PC-3 (cell line): ENCODE data around the gene C1QTNF2. TPM values are rescaled to one million over a fixed set of nuclear protein-coding genes. Genes with fewer than 3 reads are reported as not detected.

ENCODE experiments used
- ATAC-seq: fragments of 200-7000 bp; cut with Tn5 transposase; 2 replicates; pipeline ENCODE4 v1.9.1; 2020; ENCODE audit warnings: mild to moderate bottlenecking, moderate library complexity
- BruUV-seq: library from RNA; stranded (reverse); fragments of 400-500 nt; replicated peaks from 2 replicates; lab custom pipeline; 2021; lab: Mats Ljungman, UMichigan
- CTCF ChIA-PET: fragments of 300-600 bp; sonication (Branson Sonifier 250); formaldehyde crosslinking; loops from one replicate; lab custom pipeline; 2022; ENCODE audit warnings: antibody characterized with exemption; lab: Charles Lee
- POLR2A ChIA-PET: fragments of 300-600 bp; sonication (Branson Sonifier 250); formaldehyde crosslinking; loops from one replicate; lab custom pipeline; 2022; ENCODE audit warnings: antibody characterized with exemption; ENCODE audit not compliant: unreplicated experiment; lab: Charles Lee
- DNase-seq: peaks from one replicate; pipeline ENCODE4 v3.0.0-alpha.2; 2015
- H2AFZ ChIP-seq: fragments of 300-600 bp; sonication (generic); 2 replicates; pipeline ENCODE4 v1.6.0; 2016; ENCODE audit warnings: antibody characterized with exemption, low read length
- H3F3A ChIP-seq: fragments of 300-600 bp; sonication (generic); one replicate; pipeline ENCODE4 v1.6.0; 2017; ENCODE audit warnings: antibody characterized with exemption, low read length, control low read depth, mild to moderate bottlenecking; ENCODE audit not compliant: unreplicated experiment
- H3K27ac ChIP-seq: fragments of 300-600 bp; sonication (generic); 2 replicates; pipeline ENCODE4 v1.5.1; 2016; ENCODE audit warnings: mild to moderate bottlenecking, low read length
- H3K27me3 ChIP-seq: fragments of 300-600 bp; sonication (generic); 2 replicates; pipeline ENCODE4 v1.6.1; 2016; ENCODE audit warnings: low read length, mixed read lengths
- H3K36me3 ChIP-seq: fragments of 300-600 bp; sonication (generic); 2 replicates; pipeline ENCODE4 v1.6.1; 2016; ENCODE audit warnings: low read depth, mixed run types, low read length, mixed read lengths
- H3K4me1 ChIP-seq: fragments of 300-600 bp; sonication (generic); 2 replicates; pipeline ENCODE4 v1.5.1; 2016; ENCODE audit warnings: low read length; ENCODE audit not compliant: insufficient read depth
- H3K4me2 ChIP-seq: fragments of 300-600 bp; sonication (generic); 2 replicates; pipeline ENCODE4 v1.6.0; 2016; ENCODE audit warnings: low read length
- H3K4me3 ChIP-seq: fragments of 300-600 bp; sonication (generic); 2 replicates; pipeline ENCODE4 v1.5.1; 2016; ENCODE audit warnings: mild to moderate bottlenecking, low read length, mixed read lengths
- H3K79me2 ChIP-seq: fragments of 300-600 bp; sonication (generic); 2 replicates; pipeline ENCODE4 v1.6.1; 2017; ENCODE audit warnings: low read length, mixed read lengths
- H3K9ac ChIP-seq: fragments of 300-600 bp; sonication (generic); 2 replicates; pipeline ENCODE4 v1.6.0; 2016; ENCODE audit warnings: mild to moderate bottlenecking, low read length
- H3K9me2 ChIP-seq: fragments of 300-600 bp; sonication (generic); replicated peaks from 2 replicates; pipeline ENCODE4 v1.6.1; 2016; ENCODE audit warnings: mixed run types, low read length, mixed read lengths
- H3K9me3 ChIP-seq: fragments of 300-600 bp; sonication (generic); 2 replicates; pipeline ENCODE4 v1.6.1; 2016; ENCODE audit warnings: low read length, mixed read lengths
- H4K20me1 ChIP-seq: fragments of 300-600 bp; sonication (generic); 2 replicates; pipeline ENCODE4 v1.6.1; 2016; ENCODE audit warnings: low read length, mixed read lengths
- CTCF ChIP-seq: fragments of 300-600 bp; sonication (generic); conservative IDR thresholded peaks from 2 replicates; pipeline ENCODE4 v1.5.1; 2017; ENCODE audit warnings: antibody characterized with exemption, low read depth, mild to moderate bottlenecking, low read length
- EZH2 ChIP-seq: fragments of 300-600 bp; sonication (generic); IDR thresholded peaks from one replicate; pipeline ENCODE4 v1.6.1; 2017; ENCODE audit warnings: antibody characterized with exemption, mild to moderate bottlenecking, low read length; ENCODE audit not compliant: unreplicated experiment
- EZH2phosphoT487 ChIP-seq: fragments of 300-600 bp; sonication (generic); IDR thresholded peaks from 2 replicates; pipeline ENCODE4 v1.6.1; 2018; ENCODE audit warnings: mild to moderate bottlenecking, antibody characterized with exemption, low read length, borderline replicate concordance
- intact Hi-C: fragments of 100-400 bp; cut with micrococcal nuclease; formaldehyde crosslinking; loops from 2 replicates; pipeline ENCODE4 v1.9.0; 2023
- total RNA-seq: library from RNA; depleted of rRNA; stranded (reverse); fragments of >200 nt; gene quantifications from 2 replicates; pipeline ENCODE4 v1.2.3, GENCODE V29; 2014

C1QTNF2 gene
- total RNA-seq, 1 experiment from 2014 or later: 0.04 TPM

GRCh38 chr5:160317434-160317833, 53.0 kb downstream of the C1QTNF2 start:
- no peaks in the 10 kb centered on the region for H4K20me1 ChIP-seq
- DNase-seq (no peak), ATAC-seq (no peak)
- no peaks in the 10 kb centered on the region for H3K79me2 ChIP-seq
- H3K27me3 ChIP-seq: no peaks in the 10 kb centered on the region
- no TSS peak for BruUV-seq
- H3K4me3 ChIP-seq: no peak overlapping the region
- H3K4me1 ChIP-seq: peaks cover 39% of the 10 kb centered on the region
- peak overlapping the region; percentile 84 for H3K27ac ChIP-seq
- H3K4me2 ChIP-seq: 0 out of 2 replicates have a peak overlapping the region, but pooled peaks have one; percentile 60
- H2AFZ ChIP-seq: no peak overlapping the region
- TF ChIP-seq EZH2 (no peak), CTCF (no peak), EZH2phosphoT487 (no peak)
- no peaks in the 10 kb centered on the region for H3K9me2 ChIP-seq
- intact Hi-C loops: no loop called here
- ChIA-PET POLR2A (no interaction called here), CTCF (no interaction called here)
- H3F3A ChIP-seq: peaks cover 4% of the 10 kb centered on the region
- no peak overlapping the region for H3K9ac ChIP-seq
- no peaks in the 10 kb centered on the region for H3K36me3 ChIP-seq
- H3K9me3 ChIP-seq: no peaks in the 10 kb centered on the region

DNA sequence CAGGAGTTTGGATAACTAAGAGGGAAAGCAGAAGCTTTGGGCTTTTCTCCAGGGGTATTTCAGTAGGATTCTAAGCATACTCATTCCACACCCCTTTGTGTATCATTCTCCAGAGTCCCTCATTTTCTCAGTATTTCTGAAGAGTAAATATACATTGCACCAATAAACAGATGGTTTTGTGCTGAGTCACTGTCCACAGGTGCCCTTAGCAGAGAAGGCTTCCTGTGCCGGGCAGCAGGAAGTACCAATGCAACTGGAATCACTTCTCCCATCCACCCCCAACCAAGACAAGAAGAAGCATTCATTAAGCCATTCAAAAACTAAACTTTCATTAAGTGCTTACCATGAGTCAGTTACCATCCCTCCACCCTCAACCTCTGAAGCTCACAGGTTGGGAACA, 54.5 kb downstream of the C1QTNF2 start:
- Histone ChIP-seq H3K4me1 (peaks cover 39% of the 10 kb centered on the region), H4K20me1 (no peaks in the 10 kb centered on the region), H3K27me3 (no peaks in the 10 kb centered on the region), H3K27ac (peak overlapping the region; percentile 84), H2AFZ (peak overlapping the region; percentile 49; the same call in 1 of the 2 replicates), H3F3A (peaks cover 4% of the 10 kb centered on the region), H3K4me2 (peak overlapping the region; percentile 79), H3K9me3 (no peaks in the 10 kb centered on the region), H3K4me3 (peak overlapping the region; percentile 45; the same call in 1 of the 2 replicates), H3K79me2 (peaks cover 13% of the 10 kb centered on the region), H3K9me2 (no peaks in the 10 kb centered on the region), H3K9ac (peak overlapping the region; percentile 25), H3K36me3 (no peaks in the 10 kb centered on the region)
- intact Hi-C loops: loop anchor here (1.0 kb wide), 1 partner anchor 29 kb away; no protein-coding TSS in a partner anchor
- BruUV-seq: no TSS peak
- DNase-seq (peak; percentile 98), ATAC-seq (peak; percentile 90)
- POLR2A ChIA-PET: no interaction called here
- CTCF ChIA-PET: interaction anchor here (0.7 to 1.0 kb wide), 2 partner anchors 26 to 75 kb away, joined by 3 read pairs; no protein-coding TSS in a partner anchor
- TF ChIP-seq CTCF: no peak
- TF ChIP-seq EZH2phosphoT487: no peak
- no peak for TF ChIP-seq EZH2
